ENCODE results near the gene PPP2R1A.
"Not testable (repeated sequence)": the region's sequence is repeated elsewhere in the genome, so short reads cannot be mapped to it uniquely, and the experiment has no call there.

PPP2R1A gene

DNA sequence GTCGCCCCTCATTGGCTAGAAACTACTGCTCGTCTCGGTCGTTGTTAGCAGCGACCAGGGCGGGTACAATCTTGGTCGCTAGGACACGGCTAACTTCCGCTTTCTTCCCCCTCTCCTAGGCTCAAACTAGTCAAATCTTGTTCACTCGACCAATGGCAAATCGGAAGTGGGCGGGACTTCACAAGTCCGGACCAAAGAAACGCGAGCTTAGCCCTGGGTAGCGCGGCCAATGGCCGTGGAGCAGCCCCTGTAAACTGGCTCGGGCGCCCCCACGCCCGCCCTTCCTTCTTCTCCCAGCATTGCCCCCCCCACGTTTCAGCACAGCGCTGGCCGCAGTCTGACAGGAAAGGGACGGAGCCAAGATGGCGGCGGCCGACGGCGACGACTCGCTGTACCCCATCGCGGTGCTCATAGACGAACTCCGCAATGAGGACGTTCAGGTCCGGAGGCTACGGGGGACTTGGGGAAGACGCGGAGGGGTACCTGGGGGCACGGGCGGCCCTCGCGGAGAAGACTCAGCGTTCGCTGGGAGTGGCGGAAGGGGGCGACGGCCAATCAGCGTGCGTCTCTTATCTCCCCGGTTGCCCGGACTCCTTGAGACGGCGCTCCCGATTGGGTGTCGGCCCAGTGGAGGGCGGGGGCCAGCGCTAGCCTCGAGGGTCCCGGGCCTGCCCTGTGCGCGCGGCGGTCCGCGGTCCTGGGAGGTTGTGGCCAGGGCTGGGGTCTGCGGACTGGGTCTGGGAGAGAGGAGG lies at the start of gene PPP2R1A:
Gene PPP2R1A (plus strand): TSS at position 318 of the 752 bp plus-strand sequence. CDS start 45 bp downstream, at position 363.
- DNase-seq = peak; percentile 100

DNA sequence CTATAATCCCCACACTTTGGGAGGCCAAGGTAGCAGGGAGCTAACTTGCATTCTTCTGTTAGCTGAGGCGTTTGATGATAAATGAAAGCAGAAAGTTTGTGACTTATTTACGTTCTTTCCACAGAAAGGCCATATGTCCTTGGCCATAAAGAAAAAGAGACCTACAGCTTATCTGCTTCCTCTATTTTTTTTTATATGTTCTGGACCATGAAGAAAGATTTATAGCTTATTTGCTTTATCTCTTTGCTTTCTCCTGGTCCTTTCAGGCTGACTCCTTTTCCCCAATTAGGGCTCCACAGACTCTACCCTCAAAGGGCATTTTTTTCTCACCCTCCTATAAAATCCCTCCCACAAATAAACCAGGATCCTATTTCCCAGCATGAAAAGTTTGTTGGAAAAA lies 48.6 kb upstream of the PPP2R1A start:
- no peak for DNase-seq

DNA sequence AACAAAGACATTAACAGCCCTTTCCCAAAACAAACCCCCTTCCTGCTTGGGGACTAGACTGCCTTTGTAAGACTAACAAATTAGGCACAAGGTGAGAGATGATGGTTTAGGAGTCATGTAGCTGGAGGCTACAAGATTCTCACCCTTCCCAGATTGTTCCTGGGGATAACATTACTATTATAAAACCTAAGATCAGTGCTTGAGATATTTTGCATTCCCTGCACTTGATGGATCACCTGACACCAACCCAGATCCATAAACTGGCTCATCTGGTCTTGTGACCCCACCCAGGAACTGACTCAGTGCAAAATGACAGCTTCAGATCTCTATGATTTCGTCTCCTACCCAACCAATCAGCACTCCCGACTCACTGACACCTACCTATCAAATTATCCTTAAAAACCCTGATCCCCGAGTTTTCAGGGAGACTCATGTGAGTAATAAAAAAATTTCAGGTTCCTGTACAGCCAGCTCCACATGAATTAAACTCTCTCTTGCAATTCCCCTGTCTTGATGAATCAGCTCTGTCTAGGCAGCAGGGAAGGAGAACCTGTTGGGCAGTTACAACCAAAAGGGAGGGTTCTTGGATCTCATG lies 47.8 kb upstream of the PPP2R1A start:
- DNase-seq = no peak

DNA sequence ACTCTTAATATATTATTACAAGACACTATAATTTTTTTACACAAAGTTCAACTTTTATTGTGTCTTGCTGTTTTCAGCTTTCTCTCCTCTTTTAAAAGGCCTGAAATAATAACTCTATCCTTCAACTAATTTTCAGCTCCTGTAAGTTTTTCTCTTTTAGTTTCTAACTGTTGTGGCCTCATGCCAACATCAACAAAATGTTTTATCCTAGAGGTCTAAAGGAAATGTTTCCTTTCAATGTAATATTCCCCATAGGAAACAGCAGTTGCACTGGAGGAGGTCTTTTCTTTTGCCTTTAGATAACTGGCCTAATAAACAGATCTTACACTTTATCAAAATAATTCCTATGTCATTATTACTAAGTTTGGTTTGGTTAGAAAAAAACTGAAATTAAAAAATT lies 41.6 kb upstream of the PPP2R1A start:
- no peak for DNase-seq

DNA sequence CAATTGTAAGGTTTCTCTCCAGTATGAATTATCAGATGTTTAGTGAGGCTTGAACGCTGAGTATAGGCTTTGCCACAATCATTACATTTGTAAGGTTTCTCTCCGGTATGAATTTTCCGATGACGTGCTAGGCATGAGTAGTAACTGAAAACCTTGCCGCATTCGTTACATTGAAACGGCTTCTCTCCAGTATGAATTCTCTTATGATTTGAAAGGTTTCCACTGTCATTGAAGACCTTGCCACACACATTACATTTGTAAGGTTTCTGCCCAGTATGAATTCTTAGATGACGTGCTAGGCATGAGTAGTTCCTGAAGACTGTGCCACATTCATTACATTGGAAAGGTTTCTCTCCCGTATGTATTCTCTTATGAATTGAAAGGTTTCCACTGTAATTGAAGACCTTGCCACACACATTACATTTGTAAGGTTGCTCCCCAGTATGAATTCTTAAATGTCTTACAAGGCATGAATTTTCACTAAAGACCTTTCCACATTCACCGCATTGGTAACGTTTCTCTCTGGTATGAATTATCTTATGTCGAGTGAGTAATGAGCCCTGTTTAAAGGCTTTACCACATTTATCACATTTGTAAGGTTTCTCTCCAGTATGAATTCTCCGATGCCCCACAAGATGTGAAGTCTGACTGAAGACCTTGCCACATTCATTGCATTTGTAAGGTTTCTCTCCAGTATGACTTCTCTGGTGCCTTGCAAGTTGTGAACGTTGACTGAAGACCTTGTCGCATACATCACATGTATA lies 34.1 kb upstream of the PPP2R1A start:
- DNase-seq = no peak

DNA sequence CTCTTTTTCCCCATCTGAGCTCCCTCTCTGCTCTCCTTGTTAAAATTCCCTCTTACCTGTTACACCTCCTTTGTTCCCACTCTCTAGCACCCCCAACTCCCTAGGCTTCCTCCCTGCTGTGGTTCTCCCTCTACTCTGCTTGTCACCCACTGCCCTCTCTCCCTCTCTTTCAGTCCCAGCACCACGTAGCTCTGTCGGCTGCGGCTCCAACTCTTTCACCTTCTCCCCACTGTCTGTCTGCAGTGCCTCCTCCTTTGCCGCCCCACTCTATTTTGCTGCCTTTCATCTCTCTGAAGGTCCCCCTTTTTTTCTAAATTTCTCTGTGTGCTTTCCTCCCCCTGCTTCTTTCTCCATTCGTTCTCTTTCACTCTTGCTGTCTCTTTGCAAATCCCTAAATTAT lies 19.5 kb upstream of the PPP2R1A start:
- DNase-seq = no peak

DNA sequence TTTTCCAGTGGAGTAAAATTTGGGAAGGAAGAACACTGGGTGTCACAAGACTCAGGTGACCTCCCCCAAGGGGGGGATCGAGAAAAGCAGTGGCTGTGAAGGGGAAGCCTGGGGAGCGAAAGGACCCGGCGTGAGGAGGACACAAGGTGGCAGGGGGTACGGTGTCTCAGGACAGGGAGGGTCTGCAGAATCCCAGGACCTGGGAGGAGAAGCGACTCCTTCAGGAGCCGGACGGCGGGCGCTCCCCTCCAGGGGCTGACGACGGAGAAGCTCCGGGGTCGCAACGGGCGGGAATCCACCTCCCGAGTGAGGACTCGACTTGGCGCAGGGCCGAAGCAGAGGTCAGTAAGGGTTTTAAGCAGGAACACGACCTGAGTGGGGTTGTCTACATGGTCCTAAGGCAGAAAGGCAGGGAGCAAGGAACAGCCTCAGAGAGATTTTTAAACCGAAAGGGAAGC lies 19.0 kb upstream of the PPP2R1A start:
- DNase-seq = no peak

DNA sequence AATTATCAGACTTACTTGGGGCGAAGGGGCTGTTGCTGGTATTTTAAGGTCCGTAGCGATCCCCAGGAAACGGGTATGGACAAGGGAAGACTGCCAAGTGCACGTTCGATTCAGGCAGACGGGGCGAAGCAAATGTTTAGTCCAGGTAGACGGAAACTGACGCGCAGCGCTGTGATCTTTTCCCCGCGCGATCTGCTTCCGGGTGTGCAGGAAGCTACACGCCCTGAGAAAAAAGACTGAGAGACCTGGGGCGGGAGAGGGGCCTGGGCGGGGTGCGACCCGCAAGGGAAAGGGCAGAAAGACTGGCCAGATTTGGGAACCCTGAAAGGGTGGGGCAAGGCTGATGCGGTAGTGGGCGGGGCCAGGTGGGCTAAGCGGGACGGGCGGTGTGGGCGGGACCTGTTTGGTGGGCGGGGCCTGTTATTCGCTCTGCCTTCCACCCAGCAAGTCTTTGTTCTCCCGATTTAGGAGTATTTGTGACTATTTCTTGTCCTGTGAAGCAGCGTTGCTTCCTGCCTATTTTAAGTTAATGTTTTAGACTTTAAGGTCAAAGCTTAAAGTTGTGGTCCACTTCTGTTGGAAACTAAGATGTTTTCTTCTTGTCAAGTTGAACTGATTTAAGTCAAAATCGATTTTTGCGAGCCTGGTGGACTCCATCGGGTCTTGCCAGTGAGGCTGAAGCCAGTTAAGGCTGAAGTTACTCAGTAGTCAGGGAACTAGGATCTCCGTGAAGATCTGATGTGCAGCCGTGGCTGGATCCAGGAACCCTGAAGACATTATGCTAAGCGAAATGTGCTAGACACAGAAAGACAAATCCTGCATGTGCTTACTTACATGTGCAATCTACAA lies 18.3 kb upstream of the PPP2R1A start, which contains the start of gene ZNF836:
Gene ZNF836 (minus strand): TSS at position 301 of the 849 bp plus-strand sequence. CDS start 3,549 bp downstream, outside the sequence.
- DNase-seq = peak; percentile 74

DNA sequence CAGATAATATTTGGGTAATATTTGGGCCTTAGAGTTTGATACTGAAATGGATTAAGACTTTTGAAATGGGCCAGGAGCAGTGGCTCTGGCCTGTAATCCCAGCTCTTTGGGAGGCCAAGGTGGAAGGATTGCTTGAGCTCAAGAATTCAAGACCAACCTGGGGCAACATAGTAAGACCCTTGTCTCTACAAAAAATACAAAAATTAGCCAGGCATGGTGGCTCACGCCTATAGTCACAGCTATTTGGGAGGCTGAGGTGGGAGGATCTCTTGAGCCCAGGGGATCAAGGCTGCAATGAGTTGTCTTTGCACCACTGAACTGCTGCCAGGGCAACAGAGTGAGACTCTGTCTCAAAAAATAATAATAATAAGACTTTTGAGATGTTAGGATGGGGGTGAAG lies 17.5 kb upstream of the PPP2R1A start:
- DNase-seq = no peak

DNA sequence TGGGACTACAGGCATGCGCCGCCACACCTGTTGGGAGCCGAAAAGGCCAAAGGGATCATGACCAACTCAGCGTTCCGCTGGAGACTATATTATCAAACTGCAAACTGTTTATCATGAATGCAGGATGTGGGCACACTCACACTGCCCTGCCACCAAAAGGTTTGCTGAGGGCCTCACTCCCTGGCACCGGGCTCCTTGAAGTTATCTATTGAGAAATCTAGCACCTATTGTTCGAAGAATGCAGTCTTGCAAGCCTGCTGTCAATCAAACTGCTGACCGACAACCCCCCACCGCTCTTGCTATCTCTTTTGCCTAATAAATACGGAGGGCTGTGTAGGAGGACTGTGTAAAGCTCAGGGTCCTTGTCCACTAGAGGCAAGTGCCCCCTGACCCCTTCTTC lies 13.3 kb upstream of the PPP2R1A start:
- DNase-seq = no peak

DNA sequence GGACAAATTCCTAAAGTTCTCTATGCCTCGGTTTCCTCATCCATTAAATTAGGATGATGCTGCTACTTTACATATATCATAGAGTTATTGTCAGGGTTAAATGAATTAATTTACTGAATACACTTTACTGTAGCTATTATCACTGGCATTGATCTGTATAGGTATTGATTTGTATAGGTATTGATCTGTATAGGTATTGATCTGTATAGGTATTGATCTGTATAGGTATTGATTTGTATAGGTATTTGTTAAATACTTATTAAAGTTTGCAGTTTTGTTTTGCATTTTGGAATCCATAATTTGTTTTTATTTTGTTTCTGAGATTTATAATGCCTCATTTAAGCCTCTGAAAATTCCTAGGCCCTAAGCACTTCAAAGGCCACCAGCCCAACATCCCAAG lies 2.4 kb upstream of the PPP2R1A start:
- no peak for DNase-seq

DNA sequence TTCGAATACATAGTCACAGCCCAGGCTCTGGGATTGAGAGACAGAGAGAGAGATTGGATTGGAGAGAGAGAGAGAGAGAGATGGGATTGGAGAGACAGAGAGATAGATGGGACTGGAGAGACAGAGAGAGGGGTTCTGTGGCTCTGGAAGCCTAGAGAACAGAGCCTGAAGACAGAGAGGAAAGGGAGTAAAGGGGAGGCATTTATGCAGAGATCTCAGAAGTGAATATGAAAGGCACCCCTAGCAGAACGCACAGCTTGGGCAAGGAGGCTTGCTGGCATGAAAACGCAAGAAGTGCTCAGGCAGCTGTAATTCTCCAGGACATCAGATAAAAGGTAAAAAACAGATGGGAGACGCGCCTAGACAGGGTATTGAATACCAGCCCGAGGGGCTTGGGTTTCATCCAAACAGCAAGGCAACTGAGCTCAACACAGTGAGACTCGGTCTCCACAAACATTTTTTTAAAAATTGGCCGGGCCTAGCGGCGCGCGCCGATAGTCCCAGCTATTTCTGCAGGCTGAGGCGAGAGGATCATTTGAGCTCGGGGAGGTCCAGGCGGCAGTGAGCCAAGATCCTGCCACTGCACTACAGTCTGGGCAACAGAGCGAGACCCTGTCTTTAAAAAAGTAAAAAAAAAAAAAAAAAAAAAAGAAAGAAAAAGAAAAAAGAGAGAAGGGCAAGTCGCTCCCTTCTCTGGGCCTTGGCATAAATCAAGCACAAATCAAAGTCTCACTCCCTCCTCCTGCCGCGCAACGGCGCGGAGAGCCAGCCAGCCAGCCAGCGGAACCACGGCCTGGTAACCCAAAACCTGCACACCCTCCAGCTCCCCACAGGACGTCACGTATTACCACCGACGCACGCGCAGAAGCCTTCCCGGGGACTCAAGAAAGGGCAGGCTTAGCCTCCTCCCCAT lies 774 bp upstream of the PPP2R1A start:
- no peak for DNase-seq

DNA sequence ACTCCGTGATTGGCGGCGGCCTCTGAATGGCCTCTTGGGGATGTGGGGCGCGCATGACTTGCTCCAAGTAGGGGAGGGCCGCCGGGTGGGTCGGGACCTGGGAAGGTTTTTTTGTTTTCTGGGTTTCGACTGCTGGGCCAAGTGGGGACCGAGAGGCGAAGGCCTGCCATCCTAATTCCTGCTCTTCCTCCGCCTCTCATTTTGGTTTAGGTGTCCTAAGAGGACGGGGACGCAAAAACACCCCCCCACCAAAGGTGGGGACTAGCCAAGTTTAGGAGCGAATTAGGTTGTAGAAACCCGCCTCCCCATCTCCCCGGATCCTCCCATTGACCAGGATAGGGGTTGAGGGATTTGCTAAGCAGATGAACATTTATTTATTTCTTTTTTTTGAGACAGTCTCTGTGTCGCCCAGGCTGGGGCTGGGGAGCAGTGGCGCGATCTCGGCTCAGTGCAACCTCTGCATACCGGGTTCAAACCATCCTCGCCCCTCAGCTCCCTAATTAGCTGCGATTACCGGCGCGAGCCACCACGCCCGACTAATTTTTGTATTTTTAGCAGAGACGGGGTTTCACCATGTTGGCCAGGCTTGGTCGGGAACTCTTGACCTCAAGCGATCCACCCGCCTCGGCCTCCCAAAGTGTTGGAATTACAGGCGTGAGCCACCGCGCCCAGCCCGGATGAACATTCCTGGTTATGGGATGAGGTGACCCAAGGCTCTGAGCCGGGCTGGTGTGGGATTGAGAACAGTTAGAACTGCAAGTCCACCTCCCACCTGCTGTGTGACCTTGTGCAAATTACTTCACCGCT lies 838 bp downstream of the PPP2R1A start:
- DNase-seq = no peak

DNA sequence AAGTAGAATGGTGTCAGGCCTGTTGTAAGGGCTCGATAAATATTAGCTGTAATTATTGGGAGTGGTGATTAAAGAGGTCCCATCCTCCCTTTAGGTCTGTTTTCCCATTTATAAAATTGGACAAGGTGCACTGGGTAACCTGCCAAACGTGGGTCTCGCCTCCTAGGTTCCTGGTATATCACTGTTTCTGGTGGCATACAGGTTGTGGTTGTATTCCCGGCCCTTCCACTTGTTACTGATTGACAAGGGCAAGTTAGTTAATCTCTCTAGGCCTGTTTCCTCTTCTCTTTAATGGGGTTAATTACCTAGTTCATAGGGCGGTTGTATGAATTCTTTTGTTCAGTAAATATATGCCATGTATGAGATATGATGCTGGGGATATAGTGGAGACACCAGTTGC lies 1.5 kb downstream of the PPP2R1A start:
- DNase-seq = no peak

DNA sequence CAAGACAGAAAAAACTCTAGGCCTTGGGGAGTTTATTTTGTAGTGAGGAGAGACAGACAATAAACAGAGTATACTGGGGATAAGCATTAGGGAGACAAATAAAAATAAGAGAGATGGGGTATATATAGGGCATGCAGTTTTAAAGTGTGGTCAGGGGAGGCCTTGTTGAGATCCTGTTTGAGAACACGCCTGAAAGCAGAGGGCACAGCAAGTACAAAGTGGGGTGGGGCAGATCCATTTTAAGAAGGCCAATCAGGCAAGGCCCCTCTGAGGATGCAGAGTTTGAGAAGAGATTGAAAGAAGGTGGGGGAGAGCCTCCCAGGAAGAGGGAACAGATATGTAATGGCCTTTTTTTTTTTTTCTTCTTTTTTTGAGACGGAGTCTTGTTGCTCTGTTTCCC lies 2.1 kb downstream of the PPP2R1A start:
- DNase-seq = no peak

DNA sequence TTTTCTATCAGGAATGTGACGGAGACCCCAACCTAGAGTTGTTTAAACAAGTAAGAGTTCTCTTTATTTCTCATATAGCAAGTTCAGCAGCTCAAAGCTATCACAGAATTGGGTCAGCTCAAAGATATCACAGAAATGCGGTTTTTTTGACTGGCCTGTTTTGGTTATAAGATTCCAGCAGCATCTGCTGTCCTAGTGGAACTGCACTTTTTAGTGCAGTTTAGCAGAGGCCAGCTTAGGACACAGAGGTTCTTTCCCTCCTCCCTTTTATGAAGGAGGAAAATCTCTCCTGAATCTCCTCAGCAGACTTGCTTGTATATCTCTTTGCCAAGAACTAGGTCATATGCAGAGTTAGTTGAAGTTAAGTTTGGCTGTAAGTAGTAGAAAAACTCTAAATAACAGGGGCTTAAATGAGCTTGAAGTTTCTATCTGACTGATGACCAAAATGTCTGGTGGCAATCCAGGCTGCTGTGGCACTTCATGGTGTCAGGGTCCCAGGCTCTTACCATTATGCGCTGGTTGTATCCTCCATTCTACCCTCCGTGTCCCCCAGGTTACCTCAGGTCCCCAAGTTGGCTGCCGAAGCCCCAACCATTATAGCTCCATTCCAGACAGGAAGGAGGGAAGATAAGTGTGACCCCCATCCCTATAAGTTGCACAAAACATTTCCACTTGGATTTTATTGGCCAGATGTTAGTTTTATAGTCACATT lies 6.6 kb downstream of the PPP2R1A start:
- no peak for DNase-seq

DNA sequence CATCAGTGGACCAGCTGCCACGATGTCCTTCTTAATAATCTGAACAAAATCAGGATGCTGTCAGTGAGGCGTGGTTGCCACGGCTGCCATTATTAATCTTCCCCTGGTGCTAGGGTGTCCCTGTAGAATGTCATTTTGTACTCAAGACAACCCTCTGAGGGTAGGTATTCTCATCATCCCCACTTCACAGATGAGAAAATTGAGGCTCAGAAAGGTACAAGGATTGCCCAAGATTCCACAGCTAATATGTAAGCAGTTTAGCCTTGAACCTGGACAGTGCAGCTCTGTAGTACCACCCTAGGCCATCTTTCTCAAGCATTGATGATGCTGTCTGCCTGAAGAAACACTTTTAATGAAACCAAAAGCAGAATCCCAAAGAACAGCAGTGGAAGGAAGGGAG lies 8.1 kb downstream of the PPP2R1A start:
- DNase-seq = no peak

DNA sequence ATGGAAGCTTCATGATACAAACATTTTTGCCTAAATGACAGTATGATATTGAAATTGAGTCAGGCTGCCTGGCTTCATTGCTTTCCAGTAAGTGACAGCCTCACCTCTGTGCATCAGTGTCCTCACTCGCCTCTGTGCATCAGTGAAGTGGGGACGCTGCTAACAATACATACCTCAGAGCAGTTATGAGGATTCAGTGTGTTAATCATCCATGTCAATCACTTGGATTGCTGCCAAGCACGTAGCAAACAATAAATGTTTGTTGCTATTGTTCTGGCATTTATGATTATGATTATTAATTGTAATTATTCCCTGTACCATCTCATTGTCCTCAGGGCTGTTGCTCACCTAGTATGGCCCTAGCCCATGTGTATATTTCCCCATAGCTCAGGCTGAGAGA lies 8.8 kb downstream of the PPP2R1A start:
- no peak for DNase-seq

DNA sequence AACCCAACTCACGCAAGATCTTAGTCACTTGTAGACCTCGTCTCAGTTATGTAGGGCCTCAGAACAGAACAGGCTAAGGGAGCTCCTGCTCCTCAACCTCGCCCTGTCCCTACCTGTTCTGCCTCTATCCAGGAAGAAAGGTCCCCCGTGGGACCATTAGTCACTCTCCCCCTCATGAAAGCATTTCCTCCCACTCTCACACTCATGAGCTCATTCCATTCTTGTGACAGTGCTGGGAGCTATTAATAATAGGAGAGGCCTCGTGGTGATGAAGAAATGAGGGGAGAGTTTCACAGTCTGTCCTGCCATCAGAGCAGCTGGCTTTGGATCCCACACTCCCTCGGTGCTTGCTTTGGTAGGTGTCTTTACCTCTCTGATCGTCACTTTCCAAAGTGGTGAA lies 10.2 kb downstream of the PPP2R1A start:
- DNase-seq = no peak

DNA sequence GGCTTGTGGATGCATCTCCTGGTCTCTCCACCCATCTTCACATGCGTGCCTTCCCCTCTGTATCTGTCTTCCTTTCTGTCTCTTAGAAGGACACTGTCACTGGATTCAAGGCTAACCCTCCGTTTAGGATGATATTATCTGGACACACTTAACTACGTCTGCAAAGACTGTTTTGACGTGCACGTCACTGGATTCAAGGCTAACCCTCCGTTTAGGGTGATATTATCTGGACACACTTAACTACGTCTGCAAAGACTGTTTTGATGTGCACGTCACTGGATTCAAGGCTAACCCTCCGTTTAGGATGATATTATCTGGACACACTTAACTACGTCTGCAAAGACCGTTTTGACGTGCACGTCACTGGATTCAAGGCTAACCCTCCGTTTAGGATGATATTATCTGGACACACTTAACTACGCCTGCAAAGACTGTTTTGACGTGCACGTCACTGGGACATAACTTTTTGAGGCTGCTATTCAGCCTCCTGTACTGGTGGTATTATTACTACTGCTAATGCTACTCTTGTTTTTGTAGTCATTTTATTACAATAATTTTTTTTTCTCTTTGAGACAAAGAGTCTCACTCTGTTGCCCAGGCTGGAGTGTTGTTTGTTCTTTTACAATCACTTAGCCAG lies 11.0 kb downstream of the PPP2R1A start:
- DNase-seq = not testable (repeated sequence)
